Skeletal muscle cell (primary cell): ENCODE results near the gene TP53TG3B.
"Not testable (repeated sequence)": the region's sequence is repeated elsewhere in the genome, so short reads cannot be mapped to it uniquely, and the experiment has no call there.

ENCODE experiments used
- DNase-seq: peaks from one replicate; pipeline ENCODE4 v3.0.0-alpha.2; 2010; ENCODE audit warnings: low read depth
- H3K4me3 ChIP-seq: 2 replicates; pipeline ENCODE4 v1.5.1; 2011; ENCODE audit warnings: low read depth, mild to moderate bottlenecking, control low read depth, low read length, moderate library complexity

Gene TP53TG3B

GRCh38 chr16:33360541-33360940 lies at the start of gene TP53TG3B:
TSS of gene TP53TG3B (plus strand) at chr16:33360841. CDS start at chr16:33360909, 68 bp downstream.
- DNase-seq, H3K4me3 ChIP-seq: not testable (repeated sequence)

- not testable (repeated sequence) for H3K4me3 ChIP-seq, DNase-seq
These were observed 24.2 kb upstream of the TP53TG3B start for GRCh38 chr16:33336226-33337012.

GRCh38 chr16:33337627-33338542 lies 22.8 kb upstream of the TP53TG3B start:
- H3K4me3 ChIP-seq, DNase-seq: not testable (repeated sequence)

GRCh38 chr16:33338543-33338951 lies 22.1 kb upstream of the TP53TG3B start:
- not testable (repeated sequence) for DNase-seq, H3K4me3 ChIP-seq

GRCh38 chr16:33339093-33340061 lies 21.3 kb upstream of the TP53TG3B start:
- DNase-seq, H3K4me3 ChIP-seq: not testable (repeated sequence)
